Peyer's patch (tissue), 4 donors: ENCODE data around the gene RALGAPA1.

Source experiments
- POLR2A ChIP-seq, 2 donors: fragments of 450-650 bp; IDR thresholded peaks; one replicate each; pipeline ENCODE4 v1.5.1; 2017; ENCODE audit warnings: antibody characterized with exemption in 2 of 2, mild to moderate bottlenecking in 2 of 2, moderate library complexity in 2 of 2
- TF ChIP-seq, protein P1 (sequence below), 6 experiments: fragments of 450-650 bp in 4 of 6; fragments of 200-600 bp in 2 of 6; sonication (generic) in 1 of 6; IDR thresholded peaks; one replicate each; pipeline ENCODE4 v1.5.1; 2017 to 2019; ENCODE audit warnings: antibody characterized with exemption in 6 of 6, mild to moderate bottlenecking in 3 of 6, moderate library complexity in 1 of 6

- TF ChIP-seq POLR2A (IDR thresholded peaks at IDR 0.05) = no peak
- TF ChIP-seq, protein P1, sequence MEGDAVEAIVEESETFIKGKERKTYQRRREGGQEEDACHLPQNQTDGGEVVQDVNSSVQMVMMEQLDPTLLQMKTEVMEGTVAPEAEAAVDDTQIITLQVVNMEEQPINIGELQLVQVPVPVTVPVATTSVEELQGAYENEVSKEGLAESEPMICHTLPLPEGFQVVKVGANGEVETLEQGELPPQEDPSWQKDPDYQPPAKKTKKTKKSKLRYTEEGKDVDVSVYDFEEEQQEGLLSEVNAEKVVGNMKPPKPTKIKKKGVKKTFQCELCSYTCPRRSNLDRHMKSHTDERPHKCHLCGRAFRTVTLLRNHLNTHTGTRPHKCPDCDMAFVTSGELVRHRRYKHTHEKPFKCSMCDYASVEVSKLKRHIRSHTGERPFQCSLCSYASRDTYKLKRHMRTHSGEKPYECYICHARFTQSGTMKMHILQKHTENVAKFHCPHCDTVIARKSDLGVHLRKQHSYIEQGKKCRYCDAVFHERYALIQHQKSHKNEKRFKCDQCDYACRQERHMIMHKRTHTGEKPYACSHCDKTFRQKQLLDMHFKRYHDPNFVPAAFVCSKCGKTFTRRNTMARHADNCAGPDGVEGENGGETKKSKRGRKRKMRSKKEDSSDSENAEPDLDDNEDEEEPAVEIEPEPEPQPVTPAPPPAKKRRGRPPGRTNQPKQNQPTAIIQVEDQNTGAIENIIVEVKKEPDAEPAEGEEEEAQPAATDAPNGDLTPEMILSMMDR (IDR thresholded peaks at IDR 0.05) = no peak
Observed at GRCh38 chr14:35682802-35683201, 126.3 kb downstream of the RALGAPA1 start.
